HG03025 (cell line): Measurements from ENCODE around the gene PDE9A.
"Not testable (repeated sequence)": the region's sequence is repeated elsewhere in the genome, so short reads cannot be mapped to it uniquely, and the experiment has no call there.

Experiments used
- ATAC-seq: cut with Tn5 transposase; IDR thresholded peaks from one replicate; pipeline ENCODE4 v1.9.1; 2021; ENCODE audit warnings: mild to moderate bottlenecking, moderate library complexity; ENCODE audit not compliant: unreplicated experiment, low FRiP score

Gene PDE9A

DNA sequence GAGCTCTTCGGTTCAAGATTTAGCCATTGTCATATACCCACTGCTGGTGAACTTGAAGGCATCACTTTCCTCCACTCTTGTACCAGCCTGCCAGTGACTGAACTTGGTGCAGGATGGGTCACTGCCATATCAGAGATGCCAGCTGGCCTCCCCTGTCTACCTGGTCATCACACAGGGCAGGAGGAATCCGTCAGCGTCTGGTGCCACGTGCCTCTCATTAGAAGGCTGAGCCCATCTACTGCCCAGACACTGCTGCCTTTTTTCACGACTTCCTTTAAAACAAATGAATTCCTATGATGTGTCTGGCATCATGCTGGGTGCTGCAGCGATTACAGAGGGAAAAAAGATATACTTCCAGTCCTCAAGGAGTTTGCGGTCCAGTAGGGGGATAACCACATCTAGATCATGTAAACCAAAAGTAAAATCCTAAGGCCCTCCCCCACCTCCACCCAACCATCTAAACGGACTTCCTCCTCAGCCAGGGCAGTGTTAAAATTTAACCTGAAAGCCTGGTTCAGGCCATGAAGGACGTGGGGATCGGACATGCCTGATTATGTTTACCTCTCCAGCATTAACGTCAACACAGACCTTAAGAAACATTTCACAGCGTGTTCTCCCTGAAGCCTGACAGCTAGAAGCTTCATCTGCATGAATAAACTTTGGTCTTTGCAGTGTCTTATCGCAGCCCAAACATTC lies 29.2 kb upstream of the PDE9A start:
- ATAC-seq, result no peak

GRCh38 chr21:42624936-42625335 lies 28.5 kb upstream of the PDE9A start:
- ATAC-seq, result no peak

DNA sequence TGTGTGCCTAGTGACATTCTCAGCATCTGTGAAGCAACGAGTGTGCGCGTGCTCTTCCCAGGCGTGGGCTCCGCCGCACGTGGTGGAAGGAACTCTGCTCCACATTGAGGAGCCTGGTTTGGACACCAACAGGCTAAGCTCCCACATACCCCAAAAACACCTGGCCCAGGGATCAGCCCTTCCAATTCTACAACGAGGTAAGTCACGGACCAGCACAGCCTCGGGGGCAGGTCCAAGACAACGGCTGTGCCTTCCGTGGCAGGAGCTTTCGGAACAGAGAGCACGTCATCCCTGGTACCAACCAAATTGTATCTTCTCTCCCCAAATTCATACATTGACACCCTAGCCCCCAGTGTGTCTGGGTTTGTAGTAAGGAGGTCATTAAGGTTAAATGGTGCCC lies 27.2 kb upstream of the PDE9A start:
- ATAC-seq, result no peak

- no peak for ATAC-seq
These were observed 25.7 kb upstream of the PDE9A start for GRCh38 chr21:42627527-42628289.

GRCh38 chr21:42628466-42629061 lies 24.9 kb upstream of the PDE9A start:
- ATAC-seq, result not testable (repeated sequence)

DNA sequence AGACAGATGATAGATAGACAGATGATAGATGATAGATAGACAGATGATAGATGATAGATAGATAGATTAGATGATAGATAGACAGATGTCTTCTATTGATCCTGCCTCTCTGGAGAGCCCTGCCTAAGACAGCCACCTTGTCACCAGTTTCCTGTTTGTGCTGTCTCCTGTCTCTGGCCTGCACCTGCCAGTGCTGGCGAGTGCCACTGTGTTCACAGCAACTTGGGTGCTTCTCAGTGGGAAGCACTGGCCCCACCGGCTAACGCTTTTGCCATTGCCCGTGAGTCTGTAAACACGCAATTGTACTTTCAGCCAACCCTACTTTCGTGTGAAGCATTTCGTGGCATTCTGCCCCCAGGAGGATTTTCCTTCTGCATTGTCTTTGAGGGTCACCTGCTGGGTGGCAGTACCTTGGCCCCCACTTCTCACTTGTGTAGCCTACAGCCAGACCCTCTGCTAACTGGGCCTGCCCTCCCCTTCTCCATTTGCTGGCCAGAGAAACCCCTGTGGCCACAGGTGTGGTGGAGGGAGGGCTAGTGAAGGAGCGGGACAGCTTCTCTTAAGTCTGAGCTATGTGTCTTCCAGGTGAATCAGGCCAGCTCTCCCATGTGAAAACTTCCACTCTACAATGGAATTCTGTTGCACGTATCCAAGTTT lies 23.4 kb upstream of the PDE9A start:
- ATAC-seq, result no peak

DNA sequence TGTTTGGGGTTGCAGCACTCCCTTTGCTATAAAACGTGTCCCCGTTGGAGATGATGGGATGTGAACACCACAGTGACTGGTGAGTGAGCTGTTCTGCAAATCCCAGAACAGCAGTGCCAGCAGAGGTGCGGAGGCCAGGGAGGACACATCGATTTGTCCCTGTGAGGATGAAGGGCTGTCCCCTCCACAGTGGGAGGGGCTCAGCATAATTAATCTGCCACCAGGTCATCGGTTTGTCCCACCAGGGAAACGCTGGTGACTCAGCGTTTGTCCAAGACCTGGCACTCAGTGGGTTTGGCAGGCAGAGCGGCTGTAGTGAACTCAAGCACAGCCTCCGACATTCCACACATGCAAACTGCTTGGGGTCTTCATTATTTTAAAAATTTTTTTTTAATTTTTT lies 22.8 kb upstream of the PDE9A start:
- no peak for ATAC-seq

DNA sequence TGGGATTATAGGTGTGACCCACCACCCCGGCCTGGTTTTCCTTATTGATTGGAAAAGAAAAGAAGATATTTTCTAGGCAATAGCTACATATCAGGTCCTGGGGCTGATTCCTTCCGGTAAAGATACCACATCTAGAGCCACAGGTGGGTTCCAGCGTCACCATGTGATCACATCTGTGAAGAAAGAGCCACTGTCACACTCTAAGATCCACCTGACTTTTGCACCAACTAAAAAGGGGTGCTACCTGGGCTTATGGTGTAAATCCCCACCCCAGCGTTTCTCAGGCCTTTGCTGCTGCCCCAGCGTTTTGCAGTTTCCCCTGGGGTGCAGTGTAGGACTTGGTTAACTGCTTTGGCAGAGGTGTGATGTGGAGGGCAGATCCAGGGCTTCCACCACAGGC lies 22.3 kb upstream of the PDE9A start:
- ATAC-seq, result no peak

GRCh38 chr21:42632336-42632751 lies 21.1 kb upstream of the PDE9A start:
- ATAC-seq, result no peak

DNA sequence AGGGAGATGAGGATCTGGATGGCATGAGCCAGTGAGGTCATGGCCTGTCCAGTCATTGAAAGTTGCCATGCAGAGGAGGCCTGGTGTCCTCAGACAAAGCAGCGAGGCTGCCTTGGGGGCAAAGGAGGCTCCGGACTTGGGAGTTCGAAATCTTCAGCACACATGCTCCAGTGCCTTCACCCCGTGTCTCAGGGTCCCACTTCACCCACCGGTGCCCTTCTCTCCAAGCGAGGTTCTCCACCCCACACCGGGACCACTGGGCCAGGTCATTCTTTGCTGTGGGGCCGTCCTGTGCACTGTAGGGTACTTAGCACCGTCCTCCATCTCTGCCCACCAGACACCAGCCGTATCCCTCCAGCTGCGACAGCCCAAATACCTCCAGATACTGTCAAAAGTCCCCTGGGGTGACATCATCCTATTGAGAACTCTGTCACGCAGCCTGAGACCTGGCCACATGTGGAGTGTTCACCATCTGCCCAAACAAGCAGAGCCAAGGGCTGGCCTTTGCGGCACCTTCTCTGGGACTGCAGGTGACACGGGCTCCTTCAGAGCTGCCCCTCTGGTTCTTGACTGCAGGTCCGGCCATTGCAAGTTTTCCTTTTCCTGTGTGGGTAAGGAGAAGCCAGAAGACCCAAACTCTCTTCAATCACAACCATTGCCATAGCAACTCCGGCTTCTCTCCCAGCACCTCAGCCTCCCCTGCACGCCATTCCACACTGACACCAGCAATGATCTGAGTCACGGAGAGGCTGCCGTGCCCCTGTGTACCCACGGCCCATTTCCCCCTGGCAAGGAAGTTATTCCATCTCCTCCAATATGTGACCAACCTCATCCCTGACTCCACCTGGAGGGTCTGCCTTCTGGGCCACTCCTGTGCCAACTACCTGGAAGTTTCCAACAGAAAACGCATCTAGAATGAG lies 20.4 kb upstream of the PDE9A start:
- ATAC-seq, result no peak

GRCh38 chr21:42633858-42634257 lies 19.6 kb upstream of the PDE9A start:
- no peak for ATAC-seq

DNA sequence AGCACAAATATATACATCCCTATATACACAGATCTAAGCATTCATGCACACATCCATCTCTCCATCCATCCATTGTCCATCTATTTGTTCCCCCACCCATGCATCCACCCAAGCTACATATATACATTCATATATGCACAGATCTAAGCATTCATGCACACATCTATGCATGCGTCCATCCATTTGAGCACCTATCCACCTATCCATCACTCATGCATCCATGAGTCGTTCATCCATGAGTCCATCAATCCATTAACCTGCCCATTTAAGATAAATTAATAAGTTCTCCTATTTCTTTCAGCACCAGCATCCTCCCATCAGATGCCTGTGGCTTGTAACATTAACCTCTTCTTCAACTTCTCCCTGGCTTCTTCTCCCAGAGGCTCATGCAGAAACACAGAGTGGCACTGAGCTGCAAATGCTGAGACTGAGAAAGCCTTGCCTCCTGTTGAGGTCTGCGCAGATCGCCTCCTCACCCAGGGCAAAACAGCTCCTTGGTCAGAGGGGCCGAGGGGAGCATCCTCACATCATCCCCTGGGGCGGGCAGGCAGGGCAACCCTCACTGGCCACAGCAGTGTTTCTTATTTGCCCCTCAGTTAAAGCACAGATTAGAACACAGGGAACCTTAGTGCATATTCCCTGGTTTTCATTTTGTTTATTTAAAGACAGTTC lies 17.4 kb upstream of the PDE9A start:
- no peak for ATAC-seq

GRCh38 chr21:42636520-42637266 lies 16.7 kb upstream of the PDE9A start:
- ATAC-seq, result no peak

DNA sequence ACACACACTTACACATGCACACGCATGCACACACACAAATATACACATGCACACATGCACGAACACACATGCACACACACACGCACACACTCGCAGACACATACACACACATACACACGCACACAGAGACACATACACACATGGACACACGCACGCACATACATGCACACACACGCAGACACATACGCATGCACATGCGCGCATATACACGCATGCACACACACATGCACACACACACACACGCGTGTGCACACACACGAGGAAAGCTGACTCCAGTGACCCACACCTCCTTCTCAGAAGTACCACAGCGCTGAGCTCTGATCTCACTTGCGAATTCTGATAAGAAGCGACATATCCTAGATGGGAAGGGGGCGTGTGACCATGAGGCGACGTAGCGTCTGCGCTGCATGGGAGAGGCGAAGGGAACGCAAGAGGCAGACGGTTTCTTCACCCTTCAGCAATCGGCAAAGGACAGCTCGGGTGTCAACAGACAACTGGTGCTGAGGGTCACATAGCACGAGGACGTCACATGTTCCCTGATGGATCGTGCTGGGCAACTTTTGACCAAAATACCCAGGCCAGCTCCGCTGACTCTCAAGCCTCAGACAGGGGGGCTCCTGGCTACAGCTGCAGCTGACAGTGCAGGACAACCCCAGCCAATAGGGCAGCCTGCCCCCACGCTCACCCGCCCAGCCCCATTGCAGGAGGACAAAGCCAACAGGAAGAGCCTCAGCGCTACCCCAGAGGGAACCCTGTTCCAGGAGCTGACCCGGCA lies 16.0 kb upstream of the PDE9A start:
- ATAC-seq, result no peak

GRCh38 chr21:42638266-42638863 lies 15.1 kb upstream of the PDE9A start:
- ATAC-seq, result no peak

- ATAC-seq, result no peak
These were observed 13.7 kb upstream of the PDE9A start for GRCh38 chr21:42639646-42640152.

DNA sequence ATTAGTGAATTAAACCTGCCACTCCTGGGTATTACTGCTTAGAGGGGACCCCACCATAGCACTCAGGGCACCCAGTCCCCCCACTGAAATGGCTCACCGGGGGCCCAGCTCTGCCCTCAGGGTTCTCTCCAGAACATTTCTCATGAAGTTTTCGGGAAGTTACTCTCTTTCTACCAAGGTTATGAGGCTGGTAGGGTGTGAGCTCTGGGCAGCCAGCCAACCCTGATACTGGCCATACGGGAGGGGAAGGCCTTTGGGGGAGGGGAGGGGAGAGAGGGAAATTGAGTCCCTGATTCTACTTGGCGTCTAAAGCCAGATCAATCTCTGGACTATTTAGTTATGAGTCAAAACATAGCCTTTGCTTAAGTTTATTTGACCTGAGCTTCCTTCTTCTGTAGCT lies 12.9 kb upstream of the PDE9A start:
- ATAC-seq, result no peak
